HG02943 (cell line): Measurements from ENCODE around the gene OGFR.

ENCODE experiments used
- ATAC-seq: cut with Tn5 transposase; IDR thresholded peaks from one replicate; pipeline ENCODE4 v1.9.1; 2021; ENCODE audit warnings: mild to moderate bottlenecking, low read depth, moderate library complexity; ENCODE audit not compliant: unreplicated experiment

Gene OGFR

DNA sequence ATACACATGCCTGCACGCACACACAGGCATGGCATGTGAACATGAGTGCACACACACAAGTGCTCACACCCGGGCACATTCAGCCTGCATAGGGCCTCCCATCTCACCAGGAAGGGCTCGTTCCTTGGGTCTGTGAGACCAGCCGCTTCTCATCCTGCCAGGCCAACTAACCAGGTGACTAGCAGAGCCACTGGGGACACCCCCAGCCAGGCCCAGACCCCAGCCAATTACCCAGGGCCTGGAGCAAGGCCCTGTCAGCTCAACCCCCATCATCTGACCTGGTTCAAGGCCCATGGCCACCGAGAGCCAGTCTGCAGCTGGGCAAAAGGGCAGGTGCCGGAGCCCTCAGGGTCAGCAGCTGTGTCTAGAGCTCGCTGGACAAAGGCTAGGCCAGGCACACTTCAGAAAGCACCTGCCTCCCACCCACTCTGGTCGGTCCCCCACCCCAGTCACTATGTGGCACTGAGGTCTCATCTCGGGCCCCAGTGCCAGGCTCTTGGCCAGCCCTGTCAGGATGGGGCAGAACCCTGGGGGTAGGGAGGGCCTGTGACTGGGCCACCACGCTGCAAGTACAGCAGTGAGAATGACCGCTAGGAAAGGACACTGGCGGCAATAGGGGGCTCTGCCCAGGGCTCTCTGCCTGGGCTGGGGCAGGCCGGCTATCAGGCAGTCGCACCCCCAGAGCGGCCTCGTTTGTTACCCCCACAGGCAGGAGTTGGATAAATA is 35.1 kb upstream of the OGFR start:
- no peak for ATAC-seq

DNA sequence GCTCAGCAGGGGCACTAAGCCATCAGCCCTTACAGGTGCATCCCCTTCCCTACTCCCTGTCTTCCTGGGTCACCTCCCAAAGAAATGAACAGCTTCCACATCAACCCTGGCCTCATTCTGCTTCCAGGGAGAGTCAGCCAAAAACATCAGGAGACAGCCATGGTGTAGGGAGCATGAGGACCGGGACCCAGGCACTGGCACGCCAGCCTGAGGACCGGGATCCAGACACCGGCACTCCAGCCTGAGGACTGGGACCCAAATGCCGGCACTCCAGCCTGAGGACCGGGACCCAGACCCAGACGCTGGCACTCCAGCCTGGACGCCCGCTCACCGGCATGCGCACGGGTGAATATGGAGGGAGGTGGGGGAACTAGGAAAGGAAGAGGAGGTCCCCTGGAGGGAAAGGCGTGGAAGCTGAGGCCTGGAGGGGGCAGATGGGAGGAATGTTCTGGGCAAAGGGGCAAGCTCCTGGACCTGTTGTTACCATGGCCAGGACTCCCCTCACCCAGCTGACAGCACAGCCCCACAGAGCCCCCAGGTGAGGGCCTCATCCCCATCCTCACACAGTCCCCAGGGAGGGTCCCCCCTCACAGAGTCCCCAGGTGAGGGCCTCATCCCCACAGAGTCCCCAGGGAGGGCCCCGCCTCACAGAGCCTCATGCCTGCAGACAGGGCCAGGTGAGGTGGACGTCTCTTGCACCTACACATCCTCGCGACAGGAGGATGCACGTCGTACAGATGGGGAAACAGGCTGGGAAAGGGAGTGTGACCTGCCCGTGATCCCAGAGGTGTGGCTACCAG is 34.3 kb upstream of the OGFR start:
- ATAC-seq: no peak

- ATAC-seq: no peak
Measured at GRCh38 chr20:62770916-62771315, 33.7 kb upstream of the OGFR start.

- no peak for ATAC-seq
Measured at GRCh38 chr20:62771396-62772102, 33.1 kb upstream of the OGFR start.

- ATAC-seq: no peak
Measured at GRCh38 chr20:62772103-62772611, 32.5 kb upstream of the OGFR start.

GRCh38 chr20:62772619-62772989 is 32.0 kb upstream of the OGFR start:
- no peak for ATAC-seq

DNA sequence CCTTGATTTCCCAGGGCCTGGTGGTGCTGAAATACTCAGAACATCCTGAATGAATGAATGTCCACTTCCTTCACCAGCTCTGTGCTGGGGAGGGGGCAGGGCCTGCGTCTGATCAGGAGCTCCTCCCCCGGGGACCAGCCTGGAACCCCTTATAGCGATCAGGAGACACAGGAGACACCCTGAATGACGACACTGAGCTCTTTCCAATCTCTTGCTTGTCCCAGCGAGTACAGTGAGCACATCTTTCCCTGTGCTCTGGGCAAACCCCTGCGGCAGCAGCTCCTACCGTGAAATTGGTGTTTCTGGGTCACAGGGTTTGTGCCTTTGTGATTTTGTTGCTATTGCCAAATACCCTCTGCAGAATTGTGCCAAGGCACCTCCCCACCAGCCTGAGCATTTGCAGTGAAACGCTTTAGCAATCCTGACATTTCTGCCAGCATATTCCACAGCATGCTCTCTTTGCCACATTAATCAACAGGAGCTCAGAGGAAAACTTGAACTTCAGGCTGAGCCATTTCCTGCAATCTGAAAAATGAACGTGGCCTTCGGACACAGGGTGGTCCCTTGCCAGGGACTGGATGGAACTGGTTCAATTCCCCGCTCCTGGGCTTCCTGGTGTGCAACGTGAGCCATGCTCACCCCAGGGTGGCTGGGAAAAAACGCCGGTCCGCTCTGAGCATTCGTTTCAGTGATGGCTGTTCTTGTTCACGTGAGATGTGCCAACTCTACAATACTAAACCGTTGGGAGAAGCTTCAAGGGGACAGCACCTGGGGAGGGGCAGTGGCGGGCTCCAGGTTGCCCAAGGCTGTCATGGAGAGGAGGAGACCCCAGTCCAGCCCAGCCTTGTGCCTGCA is 31.4 kb upstream of the OGFR start:
- ATAC-seq: no peak

GRCh38 chr20:62773845-62774714 is 30.6 kb upstream of the OGFR start:
- ATAC-seq: no peak

DNA sequence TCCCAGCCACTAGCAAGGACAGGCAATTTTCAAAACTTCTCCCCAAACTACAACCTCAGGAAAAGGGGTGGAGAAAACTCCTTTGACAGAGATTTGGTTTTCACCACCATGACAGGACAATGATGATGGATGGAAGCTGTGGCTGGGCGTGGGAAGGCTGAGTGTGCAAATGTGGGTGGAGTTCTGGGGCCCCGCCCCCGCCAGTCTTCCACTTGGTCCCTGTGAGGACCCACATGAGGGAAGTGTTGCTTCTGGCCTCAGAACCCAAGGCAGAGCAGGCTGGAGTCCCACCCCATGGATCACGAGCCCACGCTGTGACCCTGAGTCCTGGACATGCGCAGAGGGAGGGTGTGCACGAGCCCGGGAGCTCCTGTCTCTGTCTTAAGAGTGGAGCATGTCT is 29.9 kb upstream of the OGFR start:
- no peak for ATAC-seq

DNA sequence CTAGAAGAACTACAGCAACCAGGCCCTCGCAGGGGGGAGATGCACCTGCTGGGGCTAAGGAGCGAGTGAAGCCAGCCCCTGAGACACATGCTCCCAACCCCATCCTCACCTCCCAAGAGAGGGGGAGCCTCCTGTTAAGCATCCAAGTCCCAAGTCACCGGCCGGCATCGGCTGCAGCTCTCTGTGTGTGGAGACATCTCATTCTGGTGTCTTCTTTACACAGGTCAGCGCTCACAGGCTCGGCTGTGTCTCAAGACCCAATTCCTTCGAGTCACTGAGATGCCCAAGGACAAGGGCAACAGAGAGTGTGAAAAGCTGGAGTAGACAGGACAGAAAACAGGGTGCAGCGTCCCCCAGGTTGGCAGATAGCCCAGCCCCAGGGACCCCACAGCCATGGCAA is 29.4 kb upstream of the OGFR start:
- ATAC-seq: no peak

GRCh38 chr20:62776035-62776691 is 28.5 kb upstream of the OGFR start:
- no peak for ATAC-seq

DNA sequence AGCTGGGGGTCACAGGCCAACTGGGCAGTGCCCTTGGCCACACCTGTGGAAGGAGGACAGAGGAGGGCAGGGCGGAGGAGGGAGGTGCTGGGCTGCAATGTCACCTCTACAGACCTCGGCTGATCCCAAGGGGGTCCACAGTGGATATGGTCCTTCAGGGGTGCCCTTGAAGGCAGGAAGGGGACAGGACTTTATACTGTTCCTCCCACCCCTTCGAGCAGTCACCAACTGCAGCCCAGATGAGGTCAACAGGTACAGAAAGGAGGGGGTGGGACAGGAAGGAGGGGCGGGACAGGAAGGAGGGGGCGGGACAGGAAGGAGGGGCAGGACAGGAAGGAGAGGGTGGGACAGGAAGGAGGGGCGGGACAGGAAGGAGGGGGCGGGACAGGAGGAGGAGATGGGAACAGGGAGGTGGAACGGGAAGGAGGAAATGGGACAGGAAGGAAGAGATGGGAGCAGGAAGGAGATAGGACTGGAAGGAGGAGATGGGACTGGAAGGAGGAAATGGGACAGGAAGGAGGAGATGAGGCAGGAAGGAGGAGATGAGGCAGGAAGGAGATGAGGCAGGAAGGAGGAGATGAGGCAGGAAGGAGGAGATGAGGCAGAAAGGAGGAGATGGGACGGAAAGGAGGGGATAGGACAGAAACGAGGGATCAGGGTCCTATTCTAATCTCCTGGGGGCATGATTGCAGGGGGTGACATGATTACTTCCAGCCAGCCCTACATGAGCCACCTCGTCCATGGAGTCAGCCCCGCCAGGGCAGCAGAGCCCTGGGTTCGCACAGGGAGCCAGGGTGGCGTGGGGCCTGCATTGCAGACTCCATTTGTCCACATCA is 27.7 kb upstream of the OGFR start:
- no peak for ATAC-seq

DNA sequence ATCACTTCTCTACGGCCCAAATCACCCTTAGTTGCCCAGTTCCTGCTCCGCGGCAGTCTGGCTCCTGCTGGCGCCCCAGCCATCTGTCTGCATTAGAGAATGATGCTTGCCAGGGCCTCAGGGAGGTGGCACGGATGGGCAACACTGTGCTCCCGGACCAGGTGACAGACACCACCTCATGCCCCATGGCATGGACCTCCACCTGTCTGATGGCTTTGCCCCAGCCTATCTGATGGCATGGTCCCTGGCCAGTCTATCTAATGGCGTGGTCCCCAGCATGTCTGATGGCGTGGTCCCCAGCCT is 27.2 kb upstream of the OGFR start:
- no peak for ATAC-seq

GRCh38 chr20:62778058-62778457 is 26.6 kb upstream of the OGFR start:
- ATAC-seq: no peak

- ATAC-seq: no peak
Measured at GRCh38 chr20:62778601-62779416, 25.8 kb upstream of the OGFR start.

DNA sequence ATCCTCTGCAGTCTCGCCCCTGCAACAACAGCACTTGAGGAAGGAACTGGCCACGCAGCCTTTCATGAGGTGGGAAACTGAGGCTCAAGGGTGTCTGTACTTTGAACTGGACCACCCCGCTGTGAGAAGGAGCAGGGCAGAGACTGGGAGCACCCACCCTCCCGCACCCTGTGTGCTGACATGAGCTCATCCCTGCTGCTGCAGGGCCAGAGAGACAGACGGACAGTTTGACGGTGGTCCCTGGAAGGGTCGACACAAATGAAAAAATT is 25.3 kb upstream of the OGFR start:
- no peak for ATAC-seq

DNA sequence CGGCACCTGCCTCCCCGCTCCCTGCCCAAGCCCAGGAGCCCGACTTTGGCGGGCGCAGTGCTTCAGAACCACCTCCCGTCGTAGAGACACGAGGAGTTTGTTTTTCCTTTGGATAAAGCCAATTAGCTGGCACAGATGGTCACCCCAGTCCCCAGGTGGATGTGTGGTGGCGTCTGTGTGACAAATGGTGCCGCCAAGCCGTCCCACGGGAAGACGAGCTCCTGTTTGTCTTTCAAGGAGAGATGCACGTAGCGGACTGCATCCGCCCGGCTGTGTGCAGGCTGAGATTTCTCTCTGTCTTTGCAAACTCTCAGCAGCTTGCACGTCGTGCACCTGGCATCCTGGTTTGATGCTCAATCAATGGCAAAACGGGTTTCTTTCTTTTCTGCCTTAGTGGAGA is 24.4 kb upstream of the OGFR start:
- ATAC-seq: no peak

GRCh38 chr20:62780696-62781095 is 23.9 kb upstream of the OGFR start:
- no peak for ATAC-seq
